Tibial nerve (tissue), 4 donors: ENCODE results near the gene C1QL4. TPM values are rescaled to one million over a fixed set of nuclear protein-coding genes. Genes with fewer than 3 reads are reported as not detected.
A peak's percentile ranks its signal among the peaks of the same experiment; 100 is the strongest.
"Not testable (repeated sequence)": the region's sequence is repeated elsewhere in the genome, so short reads cannot be mapped to it uniquely, and the experiment has no call there.

Experiments
- DNase-seq, 2 donors: peaks; one replicate each; pipeline ENCODE4 v3.0.0-alpha.2; 2019; ENCODE audit warnings: low spot score in 2 of 2
- H3K27ac ChIP-seq, 4 donors: fragments of 200-600 bp; sonication (generic) in 3 of 4; one replicate each; pipeline ENCODE4 v1.5.1; 2017 to 2019; ENCODE audit warnings: mild to moderate bottlenecking in 1 of 4
- H3K27me3 ChIP-seq, 2 donors: fragments of 200-600 bp; sonication (generic) in 1 of 2; one replicate each; pipeline versions ENCODE4 v1.5.1 to v1.6.0; 2017 to 2019
- H3K36me3 ChIP-seq, 3 donors: fragments of 200-600 bp; sonication (generic); one replicate each; pipeline ENCODE4 v1.5.1; 2018 to 2019
- H3K4me1 ChIP-seq, 4 donors: fragments of 200-600 bp; sonication (generic) in 3 of 4; one replicate each; pipeline ENCODE4 v1.5.1; 2017 to 2019
- H3K4me3 ChIP-seq, 4 donors: fragments of 200-600 bp; sonication (generic) in 3 of 4; one replicate each; pipeline ENCODE4 v1.5.1; 2017 to 2019; ENCODE audit warnings: mild to moderate bottlenecking in 1 of 4, moderate library complexity in 1 of 4
- H3K9me3 ChIP-seq, 4 donors: fragments of 200-600 bp; sonication (generic) in 3 of 4; one replicate each; pipeline ENCODE4 v1.5.1; 2017 to 2019
- EP300 ChIP-seq, 2 donors: sonication (generic); formaldehyde crosslinking; IDR thresholded peaks; one replicate each; pipeline ENCODE4 v1.6.1; 2017; ENCODE audit warnings: antibody characterized with exemption in 2 of 2, mild to moderate bottlenecking in 1 of 2
- POLR2A ChIP-seq, 2 donors: fragments of 450-650 bp; IDR thresholded peaks; one replicate each; pipeline ENCODE4 v1.6.1; 2017; ENCODE audit warnings: antibody characterized with exemption in 2 of 2, mild to moderate bottlenecking in 2 of 2, moderate library complexity in 2 of 2
- WGBS, 2 donors: methylation state at CpG; one replicate each; pipeline ENCODE4 v1.1.5; 2018; 5-methylcytosine and 5-hydroxymethylcytosine counted together
- total RNA-seq, 4 donors: library from RNA; depleted of rRNA; stranded (reverse); fragments of >200 nt; gene quantifications; one replicate each; pipeline ENCODE4 v1.1.0, GENCODE V29; 2016
- TF ChIP-seq, protein P1 (sequence below), 5 experiments: fragments of 200-600 bp in 3 of 5; fragments of 450-650 bp in 2 of 5; sonication (generic) in 3 of 5; IDR thresholded peaks; one replicate each; pipeline ENCODE4 v1.5.1; 2016 to 2019; ENCODE audit warnings: antibody characterized with exemption in 5 of 5, mild to moderate bottlenecking in 3 of 5, moderate library complexity in 2 of 5

Gene C1QL4
- total RNA-seq, 4 donors from 2014 or later: not detected

DNA sequence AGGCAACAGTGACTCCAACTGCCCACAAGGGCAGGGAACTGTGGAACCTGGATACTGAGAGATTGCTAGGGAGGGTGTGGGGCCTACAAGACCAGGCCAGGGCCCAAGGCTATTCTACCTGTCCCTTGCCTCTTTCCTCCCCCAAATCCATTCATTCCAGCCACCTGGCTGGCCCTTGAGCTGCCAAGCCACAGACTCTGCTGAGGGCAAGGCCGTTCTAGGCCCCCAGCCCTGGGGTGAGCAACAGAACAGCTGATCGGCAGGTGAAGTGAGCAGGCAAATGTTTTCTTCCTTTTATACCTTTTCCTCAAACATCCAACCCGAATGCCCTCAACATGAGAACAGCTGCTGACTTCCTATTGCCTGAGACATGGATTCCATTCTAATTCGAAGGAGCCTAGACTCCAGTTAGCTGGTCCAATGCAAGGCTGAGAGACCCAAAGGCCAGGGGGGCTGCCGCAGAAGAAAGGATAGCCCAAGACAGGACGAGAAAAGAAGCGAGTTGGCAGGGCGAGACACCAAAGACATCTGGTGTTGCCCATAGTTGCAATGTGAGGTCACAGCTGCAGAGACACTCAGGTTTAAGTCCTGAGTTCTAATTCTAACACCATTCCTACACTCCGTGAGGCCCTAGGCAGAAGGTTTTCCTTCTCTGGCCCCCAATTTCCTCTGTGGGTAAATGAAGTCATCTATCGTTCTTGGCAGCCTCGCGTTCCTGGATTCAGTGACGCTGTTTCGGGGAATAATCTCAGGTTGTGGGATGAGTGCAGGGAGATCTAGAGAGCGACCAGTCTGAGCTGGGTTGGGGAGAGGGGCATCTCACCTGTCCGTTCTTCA is 1.7 kb downstream of the C1QL4 start:
- 53 to 69% methylated on average over 16 of the region's 16 CpGs for WGBS, 2 donors
- peaks cover 0 to 41% (median 10%) of the 10 kb centered on the region in 4 donors for H3K4me1 ChIP-seq

DNA sequence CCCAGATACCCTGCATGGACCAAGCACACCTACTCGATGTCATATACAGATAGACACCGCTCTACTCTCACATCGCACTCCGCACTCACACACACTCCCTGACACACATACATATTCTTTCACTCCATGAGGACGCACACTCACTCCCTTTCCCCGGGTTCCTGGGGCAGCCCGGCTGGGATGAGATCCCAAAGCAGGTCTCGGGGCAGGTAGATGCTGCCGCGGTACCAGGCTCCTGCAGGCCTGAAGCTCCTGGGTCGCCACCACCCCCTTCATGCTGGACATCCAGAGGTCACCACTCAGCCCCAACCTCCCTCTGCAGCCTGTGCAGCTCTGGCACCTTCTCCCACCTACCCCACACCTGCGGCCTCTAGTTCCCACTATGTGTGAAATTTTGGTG is 2.3 kb downstream of the C1QL4 start:
- WGBS, 2 donors: 48 to 53% methylated on average over 12 of the region's 12 CpGs
- no peak for DNase-seq

More for the DNA sequence above, 1.7 kb downstream of the C1QL4 start:
- no peaks in the 10 kb centered on the region for H3K36me3 ChIP-seq
- TF ChIP-seq, protein P1, sequence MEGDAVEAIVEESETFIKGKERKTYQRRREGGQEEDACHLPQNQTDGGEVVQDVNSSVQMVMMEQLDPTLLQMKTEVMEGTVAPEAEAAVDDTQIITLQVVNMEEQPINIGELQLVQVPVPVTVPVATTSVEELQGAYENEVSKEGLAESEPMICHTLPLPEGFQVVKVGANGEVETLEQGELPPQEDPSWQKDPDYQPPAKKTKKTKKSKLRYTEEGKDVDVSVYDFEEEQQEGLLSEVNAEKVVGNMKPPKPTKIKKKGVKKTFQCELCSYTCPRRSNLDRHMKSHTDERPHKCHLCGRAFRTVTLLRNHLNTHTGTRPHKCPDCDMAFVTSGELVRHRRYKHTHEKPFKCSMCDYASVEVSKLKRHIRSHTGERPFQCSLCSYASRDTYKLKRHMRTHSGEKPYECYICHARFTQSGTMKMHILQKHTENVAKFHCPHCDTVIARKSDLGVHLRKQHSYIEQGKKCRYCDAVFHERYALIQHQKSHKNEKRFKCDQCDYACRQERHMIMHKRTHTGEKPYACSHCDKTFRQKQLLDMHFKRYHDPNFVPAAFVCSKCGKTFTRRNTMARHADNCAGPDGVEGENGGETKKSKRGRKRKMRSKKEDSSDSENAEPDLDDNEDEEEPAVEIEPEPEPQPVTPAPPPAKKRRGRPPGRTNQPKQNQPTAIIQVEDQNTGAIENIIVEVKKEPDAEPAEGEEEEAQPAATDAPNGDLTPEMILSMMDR (IDR thresholded peaks at IDR 0.05): no peak
- TF ChIP-seq POLR2A (IDR thresholded peaks at IDR 0.05): no peak
- TF ChIP-seq EP300 (IDR thresholded peaks at IDR 0.05): no peak
- no peak overlapping the region for H3K27ac ChIP-seq
- DNase-seq: no peak
- no peak overlapping the region for H3K4me3 ChIP-seq
- H3K9me3 ChIP-seq: no peaks in the 10 kb centered on the region
- peaks cover 4 to 88% of the 10 kb centered on the region in 2 donors for H3K27me3 ChIP-seq

DNA sequence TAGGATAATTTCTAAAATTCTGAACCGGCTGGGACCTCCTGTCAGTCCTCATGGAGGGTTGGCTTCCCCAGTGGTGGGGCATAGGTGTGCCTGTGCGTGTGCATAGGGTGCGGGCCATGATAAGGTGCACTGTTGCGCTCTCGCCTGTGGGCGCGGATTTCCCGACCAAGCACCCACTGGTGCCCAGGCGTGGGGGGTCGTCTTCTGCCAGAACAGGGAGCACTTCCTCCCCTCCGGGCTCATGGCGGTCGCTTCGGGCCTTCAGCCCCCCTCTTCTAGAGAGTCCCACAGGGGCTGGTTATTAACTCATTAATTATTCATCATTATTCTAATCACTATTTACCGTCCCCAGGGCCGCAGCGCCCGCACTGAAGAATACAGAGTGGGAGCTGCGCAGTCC is 2.8 kb downstream of the C1QL4 start:
- Histone ChIP-seq H3K4me3 (no peak overlapping the region), H3K27ac (no peak overlapping the region), H3K4me1 (peaks cover 0 to 41% (median 10%) of the 10 kb centered on the region in 4 donors), H3K27me3 (peaks cover 4 to 80% of the 10 kb centered on the region in 2 donors), H3K9me3 (no peaks in the 10 kb centered on the region), H3K36me3 (no peaks in the 10 kb centered on the region)
- TF ChIP-seq EP300 (IDR thresholded peaks at IDR 0.05) (no peak), POLR2A (IDR thresholded peaks at IDR 0.05) (no peak)
- TF ChIP-seq, protein P1 (IDR thresholded peaks at IDR 0.05): no peak
- no peak for DNase-seq
- 41 to 45% methylated on average over 19 of the region's 19 CpGs for WGBS, 2 donors

More for the DNA sequence above, 2.3 kb downstream of the C1QL4 start:
- H3K4me3 ChIP-seq: no peak overlapping the region
- peaks cover 0 to 41% (median 10%) of the 10 kb centered on the region in 4 donors for H3K4me1 ChIP-seq
- H3K36me3 ChIP-seq: no peaks in the 10 kb centered on the region
- H3K9me3 ChIP-seq: no peaks in the 10 kb centered on the region
- no peak overlapping the region for H3K27ac ChIP-seq
- H3K27me3 ChIP-seq: peaks cover 4 to 84% of the 10 kb centered on the region in 2 donors
- TF ChIP-seq, protein P1 (IDR thresholded peaks at IDR 0.05): no peak
- no peak for TF ChIP-seq POLR2A (IDR thresholded peaks at IDR 0.05)
- TF ChIP-seq EP300 (IDR thresholded peaks at IDR 0.05): no peak

DNA sequence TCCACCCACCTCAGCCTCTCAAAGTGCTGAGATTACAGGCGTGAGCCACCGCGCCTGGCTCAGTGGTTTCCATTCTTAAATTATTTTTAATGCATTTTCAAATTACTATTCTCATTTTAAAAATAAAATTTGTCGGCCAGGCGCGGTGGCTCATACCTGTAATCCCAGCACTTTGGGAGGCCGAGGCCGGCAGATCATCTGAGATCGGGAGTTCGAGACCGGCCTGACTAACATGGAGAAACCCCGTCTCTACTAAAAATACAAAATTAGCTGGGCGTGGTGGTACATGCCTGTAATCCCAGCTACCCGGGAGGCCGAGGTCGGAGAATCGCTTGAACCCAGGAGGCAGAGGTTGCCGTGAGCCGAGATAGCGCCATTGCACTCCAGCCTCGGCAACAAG is 3.2 kb downstream of the C1QL4 start:
- peaks cover 0 to 41% (median 10%) of the 10 kb centered on the region in 4 donors for H3K4me1 ChIP-seq
- H3K36me3 ChIP-seq, H3K9me3 ChIP-seq, DNase-seq, H3K27ac ChIP-seq, H3K4me3 ChIP-seq: not testable (repeated sequence)
- WGBS, 2 donors: 47 to 55% methylated on average over 21 of the region's 21 CpGs
- H3K27me3 ChIP-seq: peaks cover 4 to 76% of the 10 kb centered on the region in 2 donors

DNA sequence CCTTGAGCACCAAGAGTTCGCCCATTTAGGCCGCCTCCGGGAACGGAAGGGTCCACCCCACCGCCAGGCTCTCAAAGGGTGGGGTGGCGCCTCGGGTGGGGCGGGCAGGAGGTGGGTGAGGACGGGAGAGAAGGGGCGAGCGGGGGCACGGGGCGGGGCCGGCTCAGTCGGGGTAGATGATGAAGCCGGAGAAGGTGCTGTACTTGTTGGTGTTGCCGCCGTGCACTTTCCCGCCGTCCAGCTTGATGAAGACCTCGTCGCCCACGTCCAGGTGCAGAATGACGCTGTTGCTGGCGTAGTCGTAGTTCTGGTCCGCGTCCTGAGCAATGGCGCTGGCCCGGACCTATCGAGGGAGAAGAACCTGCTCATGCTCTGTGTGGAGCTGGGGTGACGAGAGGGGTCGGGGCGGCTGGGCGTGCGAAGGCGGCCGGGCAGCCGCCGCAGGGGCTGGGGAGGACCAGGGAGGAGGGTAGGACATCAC is 4.1 kb downstream of the C1QL4 start:
- H3K9me3 ChIP-seq: no peaks in the 10 kb centered on the region
- TF ChIP-seq EP300 (IDR thresholded peaks at IDR 0.05): no peak
- TF ChIP-seq, protein P1 (IDR thresholded peaks at IDR 0.05): no peak
- TF ChIP-seq POLR2A (IDR thresholded peaks at IDR 0.05): no peak
- H3K27ac ChIP-seq: no peak overlapping the region
- H3K4me3 ChIP-seq: peak overlapping the region in 1 of 4 donors; percentile 17
- H3K4me1 ChIP-seq: peaks cover 0 to 38% (median 10%) of the 10 kb centered on the region in 4 donors
- no peaks in the 10 kb centered on the region for H3K36me3 ChIP-seq
- peaks cover 4 to 68% of the 10 kb centered on the region in 2 donors for H3K27me3 ChIP-seq
- no peak for DNase-seq
- WGBS, 2 donors: 29 to 34% methylated on average over 38 to 40 of the region's 40 CpGs
